WERI-Rb-1 (cell line): ENCODE measurements around the gene PXYLP1.

ENCODE experiments used
- DNase-seq: peaks from one replicate; pipeline ENCODE4 v3.0.0-alpha.2; 2020
- H3K27ac ChIP-seq: fragments of 250-450 bp; sonication (Bioruptor Pico); 2 replicates; pipeline ENCODE4 v1.5.1; 2020; ENCODE audit warnings: mild to moderate bottlenecking, moderate library complexity
- H3K27me3 ChIP-seq: fragments of 250-450 bp; sonication (Bioruptor Pico); 2 replicates; pipeline ENCODE4 v1.5.1; 2021; ENCODE audit warnings: mild to moderate bottlenecking, low read depth, moderate library complexity; ENCODE audit not compliant: insufficient read depth, severe bottlenecking
- H3K36me3 ChIP-seq: fragments of 250-450 bp; sonication (Bioruptor Pico); 2 replicates; pipeline ENCODE4 v1.5.1; 2020; ENCODE audit warnings: mild to moderate bottlenecking, moderate library complexity
- H3K4me3 ChIP-seq: 2 replicates; pipeline ENCODE4 v1.5.1; 2011; ENCODE audit warnings: low read depth, mild to moderate bottlenecking, control low read depth, low read length
- H3K9me3 ChIP-seq: fragments of 250-450 bp; sonication (Bioruptor Pico); 2 replicates; pipeline ENCODE4 v1.5.1; 2021; ENCODE audit warnings: mild to moderate bottlenecking, moderate library complexity; ENCODE audit not compliant: severe bottlenecking
- CTCF ChIP-seq: IDR thresholded peaks from 2 replicates; pipeline ENCODE4 v1.5.1; 2011; ENCODE audit warnings: low read depth, mild to moderate bottlenecking, control low read depth, inconsistent platforms, low read length

The PXYLP1 gene

GRCh38 chr3:141287326-141287725 lies 55.7 kb downstream of the PXYLP1 start:
- no peaks in the 10 kb centered on the region for H3K9me3 ChIP-seq

GRCh38 chr3:141288336-141288990 lies 56.8 kb downstream of the PXYLP1 start:
- H3K27ac ChIP-seq = no peak overlapping the region
- no peak overlapping the region for H3K4me3 ChIP-seq
- H3K27me3 ChIP-seq = no peaks in the 10 kb centered on the region
- DNase-seq = no peak
- TF ChIP-seq CTCF = no peak
- H3K36me3 ChIP-seq = peaks cover 5% of the 10 kb centered on the region; the same call in 1 of the 2 replicates
- no peaks in the 10 kb centered on the region for H3K9me3 ChIP-seq

More at GRCh38 chr3:141287326-141287725, 55.7 kb downstream of the PXYLP1 start:
- no peak for TF ChIP-seq CTCF
- H3K36me3 ChIP-seq = peaks cover 6% of the 10 kb centered on the region; the same call in 1 of the 2 replicates
- no peaks in the 10 kb centered on the region for H3K27me3 ChIP-seq
- H3K27ac ChIP-seq = no peak overlapping the region
- no peak for DNase-seq
- no peak overlapping the region for H3K4me3 ChIP-seq

DNA sequence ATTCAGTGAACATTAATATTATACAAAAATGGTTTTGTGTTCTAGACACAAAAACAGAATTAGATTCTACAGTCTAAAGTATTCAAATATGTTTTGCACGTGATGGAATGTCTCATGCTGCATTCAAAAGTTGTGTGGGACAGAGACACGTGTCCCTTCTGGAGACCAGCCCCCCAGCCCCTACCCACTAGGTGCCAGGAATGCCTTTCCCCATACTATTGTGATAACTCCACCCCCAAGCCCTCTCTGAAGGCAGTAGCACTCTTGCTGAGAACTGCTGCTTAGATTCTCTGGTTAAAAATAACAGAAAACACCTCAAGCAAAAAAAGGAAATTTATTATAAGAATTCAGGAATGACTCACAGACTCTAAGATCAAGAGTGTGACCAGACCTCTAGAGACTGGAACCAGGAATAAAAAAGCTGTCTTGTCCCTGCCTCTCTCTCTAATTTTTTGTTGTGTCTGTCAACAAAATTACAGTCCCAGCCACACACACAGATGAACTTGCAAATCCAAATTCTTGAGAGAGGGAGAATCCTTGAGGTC lies 57.7 kb downstream of the PXYLP1 start:
- Histone ChIP-seq H3K27me3 (no peaks in the 10 kb centered on the region), H3K4me3 (no peak overlapping the region), H3K27ac (no peak overlapping the region), H3K9me3 (no peaks in the 10 kb centered on the region), H3K36me3 (peaks cover 5% of the 10 kb centered on the region; the same call in 1 of the 2 replicates)
- DNase-seq = no peak
- TF ChIP-seq CTCF = no peak

DNA sequence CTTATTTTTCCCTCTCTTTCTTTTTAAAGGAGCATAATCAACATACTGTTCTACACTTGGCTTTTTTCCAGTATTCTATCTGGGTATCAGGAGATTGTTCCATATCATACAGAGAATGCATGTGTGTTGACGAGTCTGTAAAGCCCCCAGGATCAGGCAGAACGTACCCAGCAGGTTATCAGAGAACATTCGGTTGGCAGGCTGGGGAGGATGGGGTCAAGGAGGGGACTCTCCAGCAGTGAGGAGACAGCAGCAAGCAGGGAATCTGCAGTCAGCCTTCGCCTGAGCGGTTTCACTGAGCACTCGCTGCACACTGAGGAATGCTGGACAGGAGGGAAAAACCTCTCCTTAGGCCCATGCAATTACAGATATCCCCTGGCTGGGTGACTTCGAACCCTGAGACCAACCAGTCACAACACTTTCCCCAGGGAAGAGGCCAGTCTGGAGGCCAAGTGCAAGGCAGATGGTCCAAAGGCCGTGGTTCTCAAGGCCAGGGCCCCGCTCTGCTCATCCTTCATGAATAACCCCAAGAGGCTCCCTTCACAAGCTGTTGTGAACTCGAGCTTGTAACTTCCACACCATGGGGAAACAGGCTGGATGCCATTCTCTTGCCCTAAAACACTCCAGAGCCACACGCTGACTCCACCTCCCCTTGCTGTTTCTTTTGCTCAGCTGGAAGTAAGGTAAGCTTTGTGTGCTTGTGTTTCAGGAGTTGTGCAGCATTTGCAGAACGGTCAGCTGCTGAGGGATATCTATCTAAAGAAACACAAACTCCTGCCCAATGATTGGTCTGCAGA lies 60.1 kb downstream of the PXYLP1 start:
- TF ChIP-seq CTCF = no peak

DNA sequence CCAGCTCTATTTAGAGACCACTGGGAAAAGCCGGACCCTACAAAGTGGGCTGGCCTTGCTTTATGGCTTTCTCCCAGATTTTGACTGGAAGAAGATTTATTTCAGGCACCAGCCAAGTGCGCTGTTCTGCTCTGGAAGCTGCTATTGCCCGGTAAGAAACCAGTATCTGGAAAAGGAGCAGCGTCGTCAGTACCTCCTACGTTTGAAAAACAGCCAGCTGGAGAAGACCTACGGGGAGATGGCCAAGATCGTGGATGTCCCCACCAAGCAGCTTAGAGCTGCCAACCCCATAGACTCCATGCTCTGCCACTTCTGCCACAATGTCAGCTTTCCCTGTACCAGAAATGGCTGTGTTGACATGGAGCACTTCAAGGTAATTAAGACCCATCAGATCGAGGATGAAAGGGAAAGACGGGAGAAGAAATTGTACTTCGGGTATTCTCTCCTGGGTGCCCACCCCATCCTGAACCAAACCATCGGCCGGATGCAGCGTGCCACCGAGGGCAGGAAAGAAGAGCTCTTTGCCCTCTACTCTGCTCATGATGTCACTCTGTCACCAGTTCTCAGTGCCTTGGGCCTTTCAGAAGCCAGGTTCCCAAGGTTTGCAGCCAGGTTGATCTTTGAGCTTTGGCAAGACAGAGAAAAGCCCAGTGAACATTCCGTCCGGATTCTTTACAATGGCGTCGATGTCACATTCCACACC lies 60.9 kb downstream of the PXYLP1 start:
- Histone ChIP-seq H3K27me3 (no peaks in the 10 kb centered on the region), H3K4me3 (no peak overlapping the region), H3K9me3 (no peaks in the 10 kb centered on the region), H3K27ac (no peak overlapping the region), H3K36me3 (peaks cover 5% of the 10 kb centered on the region; the same call in 1 of the 2 replicates)
- no peak for DNase-seq
- TF ChIP-seq CTCF = no peak

More for the DNA sequence above, 60.1 kb downstream of the PXYLP1 start:
- Histone ChIP-seq H3K4me3 (no peak overlapping the region), H3K27me3 (no peaks in the 10 kb centered on the region), H3K9me3 (no peaks in the 10 kb centered on the region), H3K27ac (no peak overlapping the region), H3K36me3 (peaks cover 5% of the 10 kb centered on the region; the same call in 1 of the 2 replicates)
- no peak for DNase-seq
